G401.6 (cell line): ENCODE data around the gene BARD1.
"Not testable (repeated sequence)": the region's sequence is repeated elsewhere in the genome, so short reads cannot be mapped to it uniquely, and the experiment has no call there.

Experiments used
- FAIRE-seq: peaks from 2 replicates; lab custom pipeline; 2012; peaks lifted over from hg19 to GRCh38; lab: Jason Lieb, UNC

The BARD1 gene

GRCh38 chr2:214765180-214765579, 44.3 kb downstream of the BARD1 start:
- no peak for FAIRE-seq

GRCh38 chr2:214753455-214753854, 56.0 kb downstream of the BARD1 start:
- FAIRE-seq: no peak

GRCh38 chr2:214750529-214750928, 59.0 kb downstream of the BARD1 start:
- no peak for FAIRE-seq

- no peak for FAIRE-seq
These were observed 61.5 kb downstream of the BARD1 start for GRCh38 chr2:214747992-214748391.

- FAIRE-seq: no peak
These were observed 67.4 kb downstream of the BARD1 start for GRCh38 chr2:214742119-214742518.

- no peak for FAIRE-seq
These were observed 68.6 kb downstream of the BARD1 start for GRCh38 chr2:214740867-214741395.

GRCh38 chr2:214737188-214737587, 72.3 kb downstream of the BARD1 start:
- FAIRE-seq: no peak

- FAIRE-seq: no peak
These were observed 78.6 kb downstream of the BARD1 start for GRCh38 chr2:214730800-214731407.

- FAIRE-seq: no peak
These were observed 79.2 kb downstream of the BARD1 start for GRCh38 chr2:214730248-214730647.

- no peak for FAIRE-seq
These were observed 84.7 kb downstream of the BARD1 start for GRCh38 chr2:214724741-214725140.

GRCh38 chr2:214717837-214718236, 91.6 kb downstream of the BARD1 start:
- not testable (repeated sequence) for FAIRE-seq

- FAIRE-seq: no peak
These were observed 92.5 kb downstream of the BARD1 start for GRCh38 chr2:214716811-214717560.

GRCh38 chr2:214715025-214715424, 94.5 kb downstream of the BARD1 start:
- no peak for FAIRE-seq

GRCh38 chr2:214713080-214713830, 96.2 kb downstream of the BARD1 start:
- FAIRE-seq: no peak

GRCh38 chr2:214710729-214711128, 98.8 kb downstream of the BARD1 start:
- FAIRE-seq: no peak

- FAIRE-seq: no peak
These were observed 102.5 kb downstream of the BARD1 start for GRCh38 chr2:214706986-214707385.

- FAIRE-seq: no peak
These were observed 110.2 kb downstream of the BARD1 start for GRCh38 chr2:214699236-214699635.

- FAIRE-seq: no peak
These were observed 112.8 kb downstream of the BARD1 start for GRCh38 chr2:214696681-214697080.

- FAIRE-seq: no peak
These were observed 113.7 kb downstream of the BARD1 start for GRCh38 chr2:214695789-214696188.

GRCh38 chr2:214683557-214683956, 125.9 kb downstream of the BARD1 start:
- FAIRE-seq: not testable (repeated sequence)

- no peak for FAIRE-seq
These were observed 129.7 kb downstream of the BARD1 start for GRCh38 chr2:214679736-214680135.

- FAIRE-seq: no peak
These were observed 132.9 kb downstream of the BARD1 start for GRCh38 chr2:214676421-214677089.
